K562 (cell line): ENCODE results near the gene COX6B1. TPM values are rescaled to one million over a fixed set of nuclear protein-coding genes. Genes with fewer than 3 reads are reported as not detected.

Experiments
- CBX2 ChIP-seq: fragments of 200-600 bp; sonication (generic); IDR thresholded peaks from one replicate; pipeline ENCODE4 v1.6.1; 2012; ENCODE audit warnings: mild to moderate bottlenecking, low read length, inconsistent platforms; ENCODE audit not compliant: insufficient read depth, poor library complexity, severe bottlenecking
- GABPB2 ChIP-seq: fragments of 250-450 bp; sonication (Bioruptor Pico); conservative IDR thresholded peaks from 2 replicates; pipeline ENCODE4 v1.5.1; 2021; ENCODE audit warnings: mild to moderate bottlenecking
- L3MBTL2 ChIP-seq: fragments of 450-650 bp; IDR thresholded peaks from 2 replicates; pipeline ENCODE4 v1.6.1; 2016; ENCODE audit warnings: mild to moderate bottlenecking, moderate library complexity
- LCOR ChIP-seq: sonication (generic); formaldehyde crosslinking; IDR thresholded peaks from 2 replicates; pipeline ENCODE4 v1.8.0; 2022; ENCODE audit warnings: mild to moderate bottlenecking, missing genetic modification reagents
- MYBL2 ChIP-seq, 2 experiments: fragments of 450-650 bp in 1 of 2; sonication (generic) in 1 of 2; formaldehyde crosslinking in 1 of 2; IDR thresholded peaks; 2 replicates each; pipeline versions ENCODE4 v1.6.1 to v1.8.1; 2017 to 2022; ENCODE audit warnings: borderline replicate concordance in 1 of 2, inconsistent platforms in 1 of 2, low read depth in 1 of 2, mild to moderate bottlenecking in 1 of 2, missing genetic modification reagents in 1 of 2, moderate library complexity in 1 of 2
- PHB ChIP-seq: fragments of 250-450 bp; sonication (Bioruptor Pico); IDR thresholded peaks from 2 replicates; pipeline ENCODE4 v1.5.0; 2021
- SRSF9 ChIP-seq: fragments of 200-400 bp; formaldehyde crosslinking; IDR thresholded peaks from 2 replicates; pipeline ENCODE4 v1.6.1; 2017; ENCODE audit warnings: low read depth, low read length, borderline replicate concordance
- TARDBP ChIP-seq: fragments of 450-650 bp; IDR thresholded peaks from 2 replicates; pipeline ENCODE4 v1.6.1; 2016
- ZC3H11A ChIP-seq: IDR thresholded peaks from 2 replicates; pipeline ENCODE4 v1.6.1; 2012; ENCODE audit warnings: low read depth, low read length, improper control_type of control experiment
- ZNF3 ChIP-seq: fragments of 250-450 bp; sonication (Bioruptor Pico); IDR thresholded peaks from 2 replicates; pipeline ENCODE4 v1.5.0; 2021; ENCODE audit warnings: mild to moderate bottlenecking, moderate library complexity
- ZNF584 ChIP-seq: fragments of 200-800 bp; sonication (Bioruptor generic); IDR thresholded peaks from 2 replicates; pipeline ENCODE4 v1.6.1; 2016; ENCODE audit warnings: low read depth, mild to moderate bottlenecking, missing genetic modification characterization, missing compliant biosample characterization
- polyA plus RNA-seq, 8 experiments: library from polyadenylated mRNA; depleted of rRNA in 4 of 8; stranded (reverse) in 5 of 8; unstranded in 3 of 8; fragments of >200 nt; fragmentation: Nextera tagmentation in 2 of 8; fragmentation: Illumina TruSeq in 1 of 8; extraction: Ambion mirVana in 2 of 8; extraction: Trizol in 1 of 8; gene quantifications; 2 replicates each; pipeline versions ENCODE4 v1.2.1 to v1.2.3, GENCODE V29; 2011 to 2014; ENCODE audit warnings: inconsistent platforms in 1 of 8, missing spikeins in 1 of 8
- total RNA-seq, 7 experiments: library from RNA; depleted of rRNA in 6 of 7; stranded (reverse); fragments of >200 nt in 6 of 7; fragmentation: Illumina TruSeq in 2 of 7; extraction: Trizol in 2 of 7; gene quantifications; 2 replicates each; pipeline versions ENCODE4 v1.2.1 to v1.2.3, GENCODE V29; 2011 to 2021; ENCODE audit warnings: low replicate concordance in 1 of 7
- TF ChIP-seq, protein P1 (sequence below): fragments of 450-650 bp; IDR thresholded peaks from 2 replicates; pipeline ENCODE4 v1.6.1; 2014; ENCODE audit warnings: low read depth, mild to moderate bottlenecking, moderate library complexity, borderline replicate concordance
- TF ChIP-seq, protein P2 (sequence below), 2 experiments: IDR thresholded peaks; 2 replicates each; pipeline ENCODE4 v1.6.1; 2011; ENCODE audit warnings: borderline replicate concordance in 1 of 2, control low read depth in 1 of 2, low read depth in 1 of 2, low read length in 1 of 2, mild to moderate bottlenecking in 1 of 2, mixed read lengths in 1 of 2, moderate library complexity in 1 of 2; ENCODE audit not compliant: insufficient read depth in 1 of 2, insufficient read length in 1 of 2, poor library complexity in 1 of 2, severe bottlenecking in 1 of 2; ENCODE audit errors: extremely low read depth in 1 of 2
- TF ChIP-seq, protein P3 (sequence below): sonication (generic); formaldehyde crosslinking; IDR thresholded peaks from 2 replicates; pipeline ENCODE4 v1.8.0; 2023; ENCODE audit warnings: mild to moderate bottlenecking, missing genetic modification reagents

COX6B1 gene
- total and polyA plus RNA-seq, 9 of the 15 experiments (the other 6 are each of a cell fraction or from before 2014, with no cell fraction given): 777 to 2,393 (median 1,219) TPM

DNA sequence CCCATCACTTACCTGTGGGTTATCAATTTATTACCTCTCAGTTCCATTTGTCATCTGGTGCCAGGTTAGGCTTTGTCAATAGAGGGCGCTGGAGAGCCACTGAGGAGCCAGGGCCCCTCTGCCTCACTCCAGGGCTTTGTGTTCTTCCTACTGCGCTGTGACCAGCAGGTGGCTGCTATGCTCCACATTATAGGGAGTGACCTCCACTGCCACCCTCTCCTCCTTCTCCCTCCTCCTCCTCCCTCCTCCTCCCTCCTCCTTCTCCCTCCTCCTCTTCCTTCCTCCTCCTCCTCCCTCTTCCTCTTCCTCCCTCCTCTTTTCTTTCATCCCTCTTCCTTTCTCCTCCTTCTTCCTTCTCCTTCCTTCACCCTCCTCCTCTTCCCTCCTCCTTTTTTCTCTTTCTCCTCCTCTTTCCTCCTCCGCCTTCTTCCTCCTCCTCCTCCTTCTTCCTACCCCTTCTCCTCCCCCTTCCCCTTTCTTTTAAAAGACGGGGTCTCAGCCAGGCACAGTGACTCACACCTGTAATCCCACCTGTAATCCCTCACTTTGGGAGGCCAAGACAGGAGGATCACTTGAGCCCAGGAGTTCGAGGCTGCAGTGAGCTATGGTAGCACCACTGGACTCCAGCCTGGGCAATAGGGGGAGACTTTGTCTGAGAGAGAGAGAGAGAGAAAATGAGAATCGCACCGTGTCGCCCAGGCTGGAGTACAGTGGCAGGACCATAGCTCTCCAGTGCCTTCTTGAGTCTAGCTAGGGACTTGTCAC lies 45.9 kb downstream of the COX6B1 start (continued):
- TF ChIP-seq, protein P1, sequence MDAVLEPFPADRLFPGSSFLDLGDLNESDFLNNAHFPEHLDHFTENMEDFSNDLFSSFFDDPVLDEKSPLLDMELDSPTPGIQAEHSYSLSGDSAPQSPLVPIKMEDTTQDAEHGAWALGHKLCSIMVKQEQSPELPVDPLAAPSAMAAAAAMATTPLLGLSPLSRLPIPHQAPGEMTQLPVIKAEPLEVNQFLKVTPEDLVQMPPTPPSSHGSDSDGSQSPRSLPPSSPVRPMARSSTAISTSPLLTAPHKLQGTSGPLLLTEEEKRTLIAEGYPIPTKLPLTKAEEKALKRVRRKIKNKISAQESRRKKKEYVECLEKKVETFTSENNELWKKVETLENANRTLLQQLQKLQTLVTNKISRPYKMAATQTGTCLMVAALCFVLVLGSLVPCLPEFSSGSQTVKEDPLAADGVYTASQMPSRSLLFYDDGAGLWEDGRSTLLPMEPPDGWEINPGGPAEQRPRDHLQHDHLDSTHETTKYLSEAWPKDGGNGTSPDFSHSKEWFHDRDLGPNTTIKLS: no peak
- no peak for TF ChIP-seq ZNF3
- TF ChIP-seq PHB: no peak
- TF ChIP-seq CBX2: no peak
- no peak for TF ChIP-seq L3MBTL2
- TF ChIP-seq, protein P2, sequence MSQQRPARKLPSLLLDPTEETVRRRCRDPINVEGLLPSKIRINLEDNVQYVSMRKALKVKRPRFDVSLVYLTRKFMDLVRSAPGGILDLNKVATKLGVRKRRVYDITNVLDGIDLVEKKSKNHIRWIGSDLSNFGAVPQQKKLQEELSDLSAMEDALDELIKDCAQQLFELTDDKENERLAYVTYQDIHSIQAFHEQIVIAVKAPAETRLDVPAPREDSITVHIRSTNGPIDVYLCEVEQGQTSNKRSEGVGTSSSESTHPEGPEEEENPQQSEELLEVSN (IDR thresholded peaks at IDR 0.05; ENCODE audit: borderline replicate concordance in 1 of 2, extremely low read depth in 1 of 2, insufficient read depth in 1 of 2, insufficient read length in 1 of 2, low read depth in 1 of 2, low read length in 1 of 2, poor library complexity in 1 of 2, severe bottlenecking in 1 of 2): no peak
- no peak for TF ChIP-seq ZC3H11A
- TF ChIP-seq TARDBP: no peak
- TF ChIP-seq, protein P3, sequence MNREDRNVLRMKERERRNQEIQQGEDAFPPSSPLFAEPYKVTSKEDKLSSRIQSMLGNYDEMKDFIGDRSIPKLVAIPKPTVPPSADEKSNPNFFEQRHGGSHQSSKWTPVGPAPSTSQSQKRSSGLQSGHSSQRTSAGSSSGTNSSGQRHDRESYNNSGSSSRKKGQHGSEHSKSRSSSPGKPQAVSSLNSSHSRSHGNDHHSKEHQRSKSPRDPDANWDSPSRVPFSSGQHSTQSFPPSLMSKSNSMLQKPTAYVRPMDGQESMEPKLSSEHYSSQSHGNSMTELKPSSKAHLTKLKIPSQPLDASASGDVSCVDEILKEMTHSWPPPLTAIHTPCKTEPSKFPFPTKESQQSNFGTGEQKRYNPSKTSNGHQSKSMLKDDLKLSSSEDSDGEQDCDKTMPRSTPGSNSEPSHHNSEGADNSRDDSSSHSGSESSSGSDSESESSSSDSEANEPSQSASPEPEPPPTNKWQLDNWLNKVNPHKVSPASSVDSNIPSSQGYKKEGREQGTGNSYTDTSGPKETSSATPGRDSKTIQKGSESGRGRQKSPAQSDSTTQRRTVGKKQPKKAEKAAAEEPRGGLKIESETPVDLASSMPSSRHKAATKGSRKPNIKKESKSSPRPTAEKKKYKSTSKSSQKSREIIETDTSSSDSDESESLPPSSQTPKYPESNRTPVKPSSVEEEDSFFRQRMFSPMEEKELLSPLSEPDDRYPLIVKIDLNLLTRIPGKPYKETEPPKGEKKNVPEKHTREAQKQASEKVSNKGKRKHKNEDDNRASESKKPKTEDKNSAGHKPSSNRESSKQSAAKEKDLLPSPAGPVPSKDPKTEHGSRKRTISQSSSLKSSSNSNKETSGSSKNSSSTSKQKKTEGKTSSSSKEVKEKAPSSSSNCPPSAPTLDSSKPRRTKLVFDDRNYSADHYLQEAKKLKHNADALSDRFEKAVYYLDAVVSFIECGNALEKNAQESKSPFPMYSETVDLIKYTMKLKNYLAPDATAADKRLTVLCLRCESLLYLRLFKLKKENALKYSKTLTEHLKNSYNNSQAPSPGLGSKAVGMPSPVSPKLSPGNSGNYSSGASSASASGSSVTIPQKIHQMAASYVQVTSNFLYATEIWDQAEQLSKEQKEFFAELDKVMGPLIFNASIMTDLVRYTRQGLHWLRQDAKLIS: 0 out of 2 replicates have a peak, but pooled peaks have one; percentile 45
- TF ChIP-seq MYBL2 (IDR thresholded peaks at IDR 0.05; ENCODE audit: low read depth): no peak
- TF ChIP-seq MYBL2 (CRISPR knock-in tag; IDR thresholded peaks at IDR 0.05; ENCODE audit: borderline replicate concordance): no peak
- TF ChIP-seq SRSF9: no peak
- no peak for TF ChIP-seq ZNF584 (CRISPR knock-in tag)
- no peak for TF ChIP-seq LCOR (CRISPR knock-in tag)
- TF ChIP-seq GABPB2 (CRISPR knock-in tag): no peak
